Upper lobe of right lung (tissue), 1 donor: ENCODE data around the gene MRPL10. TPM values are rescaled to one million over a fixed set of nuclear protein-coding genes. Genes with fewer than 3 reads are reported as not detected.
A peak's percentile ranks its signal among the peaks of the same experiment; 100 is the strongest.

ENCODE experiments used
- ATAC-seq: fragments of 200-7000 bp; cut with Tn5 transposase; one replicate; pipeline ENCODE4 v1.9.1; 2020; ENCODE audit warnings: mild to moderate bottlenecking, moderate library complexity
- DNase-seq: peaks from one replicate; pipeline ENCODE4 v3.0.0-alpha.2; 2020
- H3K27ac ChIP-seq: fragments of 200-600 bp; one replicate; pipeline ENCODE4 v1.8.0; 2022
- H3K27me3 ChIP-seq: fragments of 200-600 bp; one replicate; pipeline ENCODE4 v1.8.0; 2022; ENCODE audit warnings: mild to moderate bottlenecking
- H3K36me3 ChIP-seq: fragments of 200-600 bp; one replicate; pipeline ENCODE4 v1.8.0; 2022
- H3K4me1 ChIP-seq: fragments of 200-600 bp; one replicate; pipeline ENCODE4 v1.8.0; 2022
- H3K4me3 ChIP-seq: fragments of 200-600 bp; one replicate; pipeline ENCODE4 v1.8.0; 2022; ENCODE audit warnings: mild to moderate bottlenecking
- H3K9me3 ChIP-seq: fragments of 200-600 bp; one replicate; pipeline ENCODE4 v1.8.0; 2022
- intact Hi-C: fragments of 100-400 bp; cut with DNase I; formaldehyde crosslinking; loops from one replicate; pipeline ENCODE4 v1.11.0; 2022
- total RNA-seq: library from RNA; stranded (reverse); fragmentation: NEBNext Ultra II Directional; extraction: Animal tissue kit (Norgen Biotek cat#: 25700); gene quantifications from one replicate; pipeline ENCODE4 v1.2.1, GENCODE V29; 2021
- TF ChIP-seq, protein P1 (sequence below): fragments of 200-600 bp; IDR thresholded peaks from one replicate; pipeline ENCODE4 v1.8.0; 2022; ENCODE audit warnings: antibody characterized with exemption
- donor health status: DM: no; HTN: yes; CAD: no; lungs with severe emphysema.

Gene MRPL10
- total RNA-seq, 1 donor from 2014 or later, result 29.2 TPM

- Histone ChIP-seq H3K27me3 (no peaks in the 10 kb centered on the region), H3K4me1 (no peaks in the 10 kb centered on the region), H3K4me3 (no peak overlapping the region), H3K27ac (no peak overlapping the region), H3K9me3 (no peaks in the 10 kb centered on the region), H3K36me3 (no peaks in the 10 kb centered on the region)
- TF ChIP-seq, protein P1, sequence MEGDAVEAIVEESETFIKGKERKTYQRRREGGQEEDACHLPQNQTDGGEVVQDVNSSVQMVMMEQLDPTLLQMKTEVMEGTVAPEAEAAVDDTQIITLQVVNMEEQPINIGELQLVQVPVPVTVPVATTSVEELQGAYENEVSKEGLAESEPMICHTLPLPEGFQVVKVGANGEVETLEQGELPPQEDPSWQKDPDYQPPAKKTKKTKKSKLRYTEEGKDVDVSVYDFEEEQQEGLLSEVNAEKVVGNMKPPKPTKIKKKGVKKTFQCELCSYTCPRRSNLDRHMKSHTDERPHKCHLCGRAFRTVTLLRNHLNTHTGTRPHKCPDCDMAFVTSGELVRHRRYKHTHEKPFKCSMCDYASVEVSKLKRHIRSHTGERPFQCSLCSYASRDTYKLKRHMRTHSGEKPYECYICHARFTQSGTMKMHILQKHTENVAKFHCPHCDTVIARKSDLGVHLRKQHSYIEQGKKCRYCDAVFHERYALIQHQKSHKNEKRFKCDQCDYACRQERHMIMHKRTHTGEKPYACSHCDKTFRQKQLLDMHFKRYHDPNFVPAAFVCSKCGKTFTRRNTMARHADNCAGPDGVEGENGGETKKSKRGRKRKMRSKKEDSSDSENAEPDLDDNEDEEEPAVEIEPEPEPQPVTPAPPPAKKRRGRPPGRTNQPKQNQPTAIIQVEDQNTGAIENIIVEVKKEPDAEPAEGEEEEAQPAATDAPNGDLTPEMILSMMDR, result no peak
- no peak for DNase-seq
- intact Hi-C loops, result no loop called here
- ATAC-seq, result peak; percentile 21
Measured at GRCh38 chr17:47862621-47863440, 31.5 kb upstream of the MRPL10 start.

DNA sequence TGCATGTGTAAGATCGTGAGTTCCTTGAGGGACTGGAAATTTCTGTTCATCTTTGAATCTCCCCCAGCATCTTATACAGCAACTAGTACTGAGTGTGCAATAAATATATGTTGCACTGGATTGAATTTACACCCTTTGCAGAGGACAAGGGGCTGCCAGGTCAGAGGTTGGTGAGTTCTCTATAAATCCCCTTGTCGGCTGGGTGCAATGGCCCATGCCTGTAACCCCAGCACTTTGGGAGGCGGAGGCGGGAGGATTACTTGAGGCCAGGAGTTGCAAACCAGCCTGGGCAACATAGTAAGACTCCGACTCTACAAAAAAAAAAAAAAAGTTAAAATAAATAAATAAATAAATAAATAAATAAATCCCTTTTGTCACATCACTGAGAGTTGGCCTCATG lies 29.0 kb upstream of the MRPL10 start:
- Histone ChIP-seq H3K27ac (no peak overlapping the region), H3K4me1 (no peaks in the 10 kb centered on the region), H3K9me3 (no peaks in the 10 kb centered on the region), H3K27me3 (peaks cover 5% of the 10 kb centered on the region), H3K4me3 (no peak overlapping the region), H3K36me3 (no peaks in the 10 kb centered on the region)
- ATAC-seq, result no peak
- TF ChIP-seq, protein P1, result no peak
- no peak for DNase-seq
- intact Hi-C loops, result no loop called here

DNA sequence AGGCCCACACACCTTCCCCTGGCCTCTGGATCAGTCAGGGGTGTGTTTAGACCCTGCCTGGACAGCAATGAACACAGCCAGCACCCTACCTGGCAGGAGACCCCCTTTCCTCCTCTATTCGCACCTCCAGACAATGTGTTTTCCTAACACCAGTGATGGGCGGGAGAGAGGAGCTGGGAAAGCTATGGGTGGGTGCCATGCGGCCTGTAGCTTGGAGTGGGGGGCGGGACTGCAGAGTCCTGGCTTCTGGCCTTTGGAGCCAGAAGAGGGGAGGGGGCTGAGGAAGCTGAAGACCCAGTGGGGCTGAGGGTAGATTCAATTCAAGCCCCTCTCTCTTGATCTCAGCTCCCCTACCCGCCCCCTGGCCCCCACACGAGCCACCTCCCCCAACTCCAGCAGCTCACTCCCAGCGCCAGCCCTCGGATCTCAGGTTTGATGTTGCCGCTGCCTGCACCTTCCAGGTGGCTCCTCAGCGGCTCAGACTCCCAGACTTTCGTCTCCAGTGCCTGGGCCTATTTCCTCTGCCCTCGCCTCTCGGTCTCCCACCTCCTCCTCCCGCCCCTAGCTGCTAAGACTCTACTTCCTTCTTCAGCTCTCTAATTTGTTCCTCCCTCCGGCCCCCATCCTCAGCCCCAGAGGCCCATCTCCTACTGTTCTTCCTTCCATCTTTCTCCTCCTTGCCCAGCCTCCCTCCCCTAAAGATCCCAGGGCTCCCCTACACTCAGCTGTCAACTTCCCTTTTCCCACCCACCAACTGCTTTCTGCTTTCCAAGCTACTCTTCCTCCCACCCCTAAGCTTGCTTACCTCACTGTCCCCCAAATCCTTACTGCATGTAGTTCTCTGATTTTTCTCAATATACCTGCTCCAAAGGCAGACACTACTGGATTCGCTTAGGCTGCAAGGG lies 26.5 kb upstream of the MRPL10 start:
- DNase-seq, result no peak
- Histone ChIP-seq H3K27ac (no peak overlapping the region), H3K27me3 (peaks cover 29% of the 10 kb centered on the region), H3K36me3 (no peaks in the 10 kb centered on the region), H3K4me3 (no peak overlapping the region), H3K9me3 (no peaks in the 10 kb centered on the region), H3K4me1 (no peaks in the 10 kb centered on the region)
- TF ChIP-seq, protein P1, result no peak
- intact Hi-C loops, result no loop called here
- no peak for ATAC-seq

- intact Hi-C loops, result no loop called here
- Histone ChIP-seq H3K4me3 (no peak overlapping the region), H3K36me3 (no peaks in the 10 kb centered on the region), H3K27me3 (peaks cover 39% of the 10 kb centered on the region), H3K9me3 (no peaks in the 10 kb centered on the region), H3K4me1 (no peaks in the 10 kb centered on the region), H3K27ac (no peak overlapping the region)
- DNase-seq (no peak), ATAC-seq (no peak)
- TF ChIP-seq, protein P1, result no peak
Measured at GRCh38 chr17:47856830-47857229, 25.5 kb upstream of the MRPL10 start.

DNA sequence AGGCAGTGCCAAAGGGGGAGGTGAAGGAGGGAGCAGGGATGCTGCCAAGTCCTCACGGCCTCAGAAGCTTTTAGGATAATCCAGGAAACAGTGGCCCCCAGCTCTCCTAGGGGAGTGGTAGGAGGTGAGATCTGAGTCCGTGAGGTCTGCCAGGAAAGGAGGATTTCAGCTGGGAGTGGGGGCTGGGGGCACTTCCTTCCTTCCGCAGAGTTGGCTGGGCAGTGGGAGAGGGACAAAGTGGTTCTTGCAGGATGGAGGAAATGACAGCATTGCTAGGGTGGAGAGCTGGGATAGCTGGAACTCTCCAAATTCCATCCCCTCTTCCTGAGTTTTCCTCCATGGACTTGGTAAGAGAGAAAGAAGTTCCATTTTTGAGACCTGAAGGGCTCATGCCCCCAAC lies 24.4 kb upstream of the MRPL10 start:
- Histone ChIP-seq H3K27ac (no peak overlapping the region), H3K36me3 (no peaks in the 10 kb centered on the region), H3K9me3 (no peaks in the 10 kb centered on the region), H3K4me1 (peaks cover 8% of the 10 kb centered on the region), H3K27me3 (peaks cover 50% of the 10 kb centered on the region), H3K4me3 (no peak overlapping the region)
- intact Hi-C loops, result no loop called here
- TF ChIP-seq, protein P1, result no peak
- peak; percentile 3 for ATAC-seq
- no peak for DNase-seq
